Measurements from ENCODE around the gene PPP1R1B. TPM values are rescaled to one million over a fixed set of nuclear protein-coding genes. Genes with fewer than 3 reads are reported as not detected.

PPP1R1B gene
- total RNA-seq = 1.3 and 2.5 TPM in 2 replicates

GRCh38 chr17:39626171-39627046 lies at the start of gene PPP1R1B:
TSS of gene PPP1R1B (plus strand) at chr17:39626952. CDS start at chr17:39627393, 441 bp downstream.

GRCh38 chr17:39607851-39608130 lies 19.0 kb upstream of the PPP1R1B start, which contains the start of gene NEUROD2:
TSS of gene NEUROD2 (minus strand) at chr17:39607920. CDS start at chr17:39606599, 1,321 bp downstream.

DNA sequence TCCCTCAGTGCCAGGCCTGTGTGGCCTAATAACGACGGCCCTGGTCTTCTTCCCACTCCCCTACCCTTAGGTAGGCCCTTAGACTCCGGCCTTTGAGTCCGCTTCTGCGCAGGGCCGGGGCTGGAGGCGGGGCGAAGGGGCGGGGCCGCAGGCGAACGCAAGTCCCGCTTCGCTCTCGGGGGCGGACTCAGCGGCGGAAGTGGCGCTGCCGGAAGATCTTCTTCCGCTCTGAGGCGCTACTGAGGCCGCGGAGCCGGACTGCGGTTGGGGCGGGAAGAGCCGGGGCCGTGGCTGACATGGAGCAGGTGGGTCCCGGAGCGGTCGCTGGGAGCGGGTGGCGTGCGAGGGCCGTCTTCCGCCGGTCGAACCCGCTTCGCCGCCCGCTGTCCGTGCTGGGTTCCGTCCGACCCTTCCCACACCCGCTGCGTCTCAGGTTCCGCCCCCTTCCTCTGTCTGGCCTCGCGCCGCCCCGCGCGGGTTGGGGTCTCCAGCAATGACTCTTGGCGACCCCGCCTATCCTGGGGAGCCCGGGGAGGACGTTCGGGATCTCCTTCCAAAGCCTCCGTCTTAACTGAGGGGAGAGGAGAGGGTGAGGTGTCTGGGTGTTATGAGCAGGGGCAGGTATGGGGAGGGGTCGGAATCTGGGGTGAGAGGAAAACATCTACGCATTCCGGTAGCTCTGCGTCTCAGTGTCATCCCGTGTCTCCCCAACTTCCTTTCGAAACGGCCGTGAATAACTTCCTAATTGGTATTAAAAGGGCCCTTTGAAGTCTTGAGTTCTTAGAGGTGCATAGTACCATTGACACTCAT lies 10.4 kb downstream of the PPP1R1B start, which contains the start of gene STARD3:
TSS of gene STARD3 (plus strand) at position 218 of the 810 bp plus-strand sequence. CDS start 16,388 bp downstream, outside the sequence.

GRCh38 chr17:39664581-39665561 lies 38.1 kb downstream of the PPP1R1B start, which contains the start of gene TCAP:
TSS of gene TCAP (plus strand) at chr17:39665349. CDS start at chr17:39665360, 11 bp downstream.

GRCh38 chr17:39667945-39668924 lies 41.5 kb downstream of the PPP1R1B start, which contains the start of gene PNMT:
TSS of gene PNMT (plus strand) at chr17:39668453. CDS start at chr17:39668476, 23 bp downstream.

Other genes with a start within 250 kb of the PPP1R1B start
- 4.9 and 6.1 TPM in 2 replicates for gene FBXL20, start 225.3 kb upstream of the PPP1R1B start, total RNA-seq
- 20.0 and 22.4 TPM in 2 replicates for gene MED1, start 175.7 kb upstream of the PPP1R1B start, total RNA-seq
- gene CDK12, start 165.5 kb upstream of the PPP1R1B start, total RNA-seq = 20.0 and 27.1 TPM in 2 replicates
- gene NEUROD2, start 19.0 kb upstream of the PPP1R1B start, total RNA-seq = not detected in 2 replicates
- gene STARD3, start 10.2 kb downstream of the PPP1R1B start, total RNA-seq = 23.3 and 40.3 TPM in 2 replicates
- gene TCAP, start 38.4 kb downstream of the PPP1R1B start, total RNA-seq = 0.05 and 0.14 TPM in 2 replicates
- gene PNMT, start 41.5 kb downstream of the PPP1R1B start, total RNA-seq = not detected in 2 replicates
- 8.0 and 9.7 TPM in 2 replicates for gene PGAP3, start 61.1 kb downstream of the PPP1R1B start, total RNA-seq
- gene ERBB2, start 73.1 kb downstream of the PPP1R1B start, total RNA-seq = 57.0 and 69.2 TPM in 2 replicates
- gene MIEN1, start 103.6 kb downstream of the PPP1R1B start, total RNA-seq = 61.4 and 102 TPM in 2 replicates
- 16.4 and 26.3 TPM in 2 replicates for gene GRB7, start 111.0 kb downstream of the PPP1R1B start, total RNA-seq
- 0.21 TPM in 1 of 2 replicates, not detected in the other for gene IKZF3, start 237.4 kb downstream of the PPP1R1B start, total RNA-seq
- gene ZPBP2, start 241.2 kb downstream of the PPP1R1B start, total RNA-seq = 0.05 TPM in 1 of 2 replicates, not detected in the other

Measured in airway epithelial cell (primary cell).